ENCODE measurements around the gene DRD4. TPM values are rescaled to one million over a fixed set of nuclear protein-coding genes. Genes with fewer than 3 reads are reported as not detected.

The DRD4 gene
- total and polyA plus RNA-seq, 9 of the 15 experiments (the other 6 are each of a cell fraction or from before 2014, with no cell fraction given): 0.04 to 0.95 (median 0.21) TPM; not detected in 5

DNA sequence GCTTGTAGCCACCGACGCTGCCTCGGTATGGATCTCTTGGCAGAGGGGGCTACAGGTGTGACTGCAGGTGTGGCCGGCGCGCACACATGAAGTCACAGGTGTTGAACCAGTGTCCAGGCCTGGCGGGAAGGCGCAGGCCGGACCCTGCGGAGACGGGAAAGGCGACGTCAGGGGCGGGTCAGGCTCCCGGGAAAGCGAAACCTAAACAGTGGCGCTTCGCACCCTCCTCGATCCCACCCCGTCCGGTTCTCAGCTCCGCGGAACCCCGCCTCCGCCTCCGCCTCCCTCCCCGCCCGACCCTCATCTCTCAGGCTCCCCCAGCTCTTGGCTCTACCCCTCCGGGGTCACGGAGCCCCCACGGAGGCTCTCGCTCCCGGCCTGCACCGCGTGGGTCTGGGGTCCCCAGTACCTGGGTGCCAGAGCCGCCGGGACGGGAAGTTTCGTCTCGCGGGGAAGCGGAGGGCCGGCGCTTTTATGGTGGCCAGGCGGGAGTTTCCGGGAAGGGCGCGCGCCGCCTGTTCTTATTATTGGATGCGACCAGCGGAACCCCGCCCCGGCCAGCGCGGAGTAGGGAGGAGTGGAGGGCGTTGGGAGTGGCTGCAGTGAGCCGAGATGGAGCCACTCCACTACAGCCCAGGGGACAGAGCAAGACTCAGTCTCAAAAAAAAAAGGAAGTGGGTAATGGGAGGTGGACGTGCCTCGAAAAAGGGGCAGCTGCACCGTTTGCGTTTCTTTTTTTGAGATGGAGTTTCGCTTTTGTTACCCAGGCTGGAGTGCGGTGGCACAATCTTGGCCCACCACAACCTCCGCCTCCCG, 21.4 kb upstream of the DRD4 start, which contains the start of gene IRF7 (continued):
- TF ChIP-seq, protein P1, sequence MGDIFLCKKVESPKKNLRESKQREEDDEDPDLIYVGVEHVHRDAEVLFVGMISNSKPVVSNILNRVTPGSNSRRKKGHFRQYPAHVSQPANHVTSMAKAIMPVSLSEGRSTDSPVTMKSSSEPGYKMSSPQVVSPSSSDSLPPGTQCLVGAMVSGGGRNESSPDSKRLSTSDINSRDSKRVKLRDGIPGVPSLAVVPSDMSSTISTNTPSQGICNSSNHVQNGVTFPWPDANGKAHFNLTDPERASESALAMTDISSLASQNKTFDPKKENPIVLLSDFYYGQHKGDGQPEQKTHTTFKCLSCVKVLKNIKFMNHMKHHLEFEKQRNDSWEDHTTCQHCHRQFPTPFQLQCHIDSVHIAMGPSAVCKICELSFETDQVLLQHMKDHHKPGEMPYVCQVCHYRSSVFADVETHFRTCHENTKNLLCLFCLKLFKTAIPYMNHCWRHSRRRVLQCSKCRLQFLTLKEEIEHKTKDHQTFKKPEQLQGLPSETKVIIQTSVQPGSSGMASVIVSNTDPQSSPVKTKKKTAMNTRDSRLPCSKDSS (IDR thresholded peaks at IDR 0.05; ENCODE audit: low read depth, partially characterized antibody): no peak
- TF ChIP-seq PYGO2 (tag; IDR thresholded peaks at IDR 0.05): no peak
- TF ChIP-seq POLR2G (IDR thresholded peaks at IDR 0.05; ENCODE audit: low read depth, low read length): peak; percentile 94
- TF ChIP-seq CHD1 (IDR thresholded peaks at IDR 0.05; ENCODE audit: low read length): no peak
- TF ChIP-seq, protein P2, sequence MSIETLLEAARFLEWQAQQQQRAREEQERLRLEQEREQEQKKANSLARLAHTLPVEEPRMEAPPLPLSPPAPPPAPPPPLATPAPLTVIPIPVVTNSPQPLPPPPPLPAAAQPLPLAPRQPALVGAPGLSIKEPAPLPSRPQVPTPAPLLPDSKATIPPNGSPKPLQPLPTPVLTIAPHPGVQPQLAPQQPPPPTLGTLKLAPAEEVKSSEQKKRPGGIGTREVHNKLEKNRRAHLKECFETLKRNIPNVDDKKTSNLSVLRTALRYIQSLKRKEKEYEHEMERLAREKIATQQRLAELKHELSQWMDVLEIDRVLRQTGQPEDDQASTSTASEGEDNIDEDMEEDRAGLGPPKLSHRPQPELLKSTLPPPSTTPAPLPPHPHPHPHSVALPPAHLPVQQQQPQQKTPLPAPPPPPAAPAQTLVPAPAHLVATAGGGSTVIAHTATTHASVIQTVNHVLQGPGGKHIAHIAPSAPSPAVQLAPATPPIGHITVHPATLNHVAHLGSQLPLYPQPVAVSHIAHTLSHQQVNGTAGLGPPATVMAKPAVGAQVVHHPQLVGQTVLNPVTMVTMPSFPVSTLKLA (conservative IDR thresholded peaks at IDR 0.05): peak; percentile 53 to 69
- TF ChIP-seq SIX5 (IDR thresholded peaks at IDR 0.05; ENCODE audit: borderline replicate concordance in 1 of 2, insufficient read depth in 1 of 2, low read depth in 1 of 2, low read length in 2 of 2): no peak
- TF ChIP-seq, protein P3, sequence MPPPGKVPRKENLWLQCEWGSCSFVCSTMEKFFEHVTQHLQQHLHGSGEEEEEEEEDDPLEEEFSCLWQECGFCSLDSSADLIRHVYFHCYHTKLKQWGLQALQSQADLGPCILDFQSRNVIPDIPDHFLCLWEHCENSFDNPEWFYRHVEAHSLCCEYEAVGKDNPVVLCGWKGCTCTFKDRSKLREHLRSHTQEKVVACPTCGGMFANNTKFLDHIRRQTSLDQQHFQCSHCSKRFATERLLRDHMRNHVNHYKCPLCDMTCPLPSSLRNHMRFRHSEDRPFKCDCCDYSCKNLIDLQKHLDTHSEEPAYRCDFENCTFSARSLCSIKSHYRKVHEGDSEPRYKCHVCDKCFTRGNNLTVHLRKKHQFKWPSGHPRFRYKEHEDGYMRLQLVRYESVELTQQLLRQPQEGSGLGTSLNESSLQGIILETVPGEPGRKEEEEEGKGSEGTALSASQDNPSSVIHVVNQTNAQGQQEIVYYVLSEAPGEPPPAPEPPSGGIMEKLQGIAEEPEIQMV (tag; conservative IDR thresholded peaks at IDR 0.05; ENCODE audit: low read depth): no peak
- no peak for TF ChIP-seq RNF2 (IDR thresholded peaks at IDR 0.05)
- TF ChIP-seq, protein P4, sequence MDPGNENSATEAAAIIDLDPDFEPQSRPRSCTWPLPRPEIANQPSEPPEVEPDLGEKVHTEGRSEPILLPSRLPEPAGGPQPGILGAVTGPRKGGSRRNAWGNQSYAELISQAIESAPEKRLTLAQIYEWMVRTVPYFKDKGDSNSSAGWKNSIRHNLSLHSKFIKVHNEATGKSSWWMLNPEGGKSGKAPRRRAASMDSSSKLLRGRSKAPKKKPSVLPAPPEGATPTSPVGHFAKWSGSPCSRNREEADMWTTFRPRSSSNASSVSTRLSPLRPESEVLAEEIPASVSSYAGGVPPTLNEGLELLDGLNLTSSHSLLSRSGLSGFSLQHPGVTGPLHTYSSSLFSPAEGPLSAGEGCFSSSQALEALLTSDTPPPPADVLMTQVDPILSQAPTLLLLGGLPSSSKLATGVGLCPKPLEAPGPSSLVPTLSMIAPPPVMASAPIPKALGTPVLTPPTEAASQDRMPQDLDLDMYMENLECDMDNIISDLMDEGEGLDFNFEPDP (CRISPR knock-in tag; IDR thresholded peaks at IDR 0.05): no peak
- no peak for TF ChIP-seq YBX1 (IDR thresholded peaks at IDR 0.05)
- TF ChIP-seq PHB (CRISPR knock-in tag; IDR thresholded peaks at IDR 0.05): peak; percentile 7; the same call in 1 of the 2 replicates
- TF ChIP-seq CBX8 (IDR thresholded peaks at IDR 0.05; ENCODE audit: borderline replicate concordance, extremely low read depth, low read depth, low read length, poor library complexity, severe bottlenecking): no peak
- TF ChIP-seq LCOR (CRISPR knock-in tag; IDR thresholded peaks at IDR 0.05): no peak
- TF ChIP-seq, protein P5, sequence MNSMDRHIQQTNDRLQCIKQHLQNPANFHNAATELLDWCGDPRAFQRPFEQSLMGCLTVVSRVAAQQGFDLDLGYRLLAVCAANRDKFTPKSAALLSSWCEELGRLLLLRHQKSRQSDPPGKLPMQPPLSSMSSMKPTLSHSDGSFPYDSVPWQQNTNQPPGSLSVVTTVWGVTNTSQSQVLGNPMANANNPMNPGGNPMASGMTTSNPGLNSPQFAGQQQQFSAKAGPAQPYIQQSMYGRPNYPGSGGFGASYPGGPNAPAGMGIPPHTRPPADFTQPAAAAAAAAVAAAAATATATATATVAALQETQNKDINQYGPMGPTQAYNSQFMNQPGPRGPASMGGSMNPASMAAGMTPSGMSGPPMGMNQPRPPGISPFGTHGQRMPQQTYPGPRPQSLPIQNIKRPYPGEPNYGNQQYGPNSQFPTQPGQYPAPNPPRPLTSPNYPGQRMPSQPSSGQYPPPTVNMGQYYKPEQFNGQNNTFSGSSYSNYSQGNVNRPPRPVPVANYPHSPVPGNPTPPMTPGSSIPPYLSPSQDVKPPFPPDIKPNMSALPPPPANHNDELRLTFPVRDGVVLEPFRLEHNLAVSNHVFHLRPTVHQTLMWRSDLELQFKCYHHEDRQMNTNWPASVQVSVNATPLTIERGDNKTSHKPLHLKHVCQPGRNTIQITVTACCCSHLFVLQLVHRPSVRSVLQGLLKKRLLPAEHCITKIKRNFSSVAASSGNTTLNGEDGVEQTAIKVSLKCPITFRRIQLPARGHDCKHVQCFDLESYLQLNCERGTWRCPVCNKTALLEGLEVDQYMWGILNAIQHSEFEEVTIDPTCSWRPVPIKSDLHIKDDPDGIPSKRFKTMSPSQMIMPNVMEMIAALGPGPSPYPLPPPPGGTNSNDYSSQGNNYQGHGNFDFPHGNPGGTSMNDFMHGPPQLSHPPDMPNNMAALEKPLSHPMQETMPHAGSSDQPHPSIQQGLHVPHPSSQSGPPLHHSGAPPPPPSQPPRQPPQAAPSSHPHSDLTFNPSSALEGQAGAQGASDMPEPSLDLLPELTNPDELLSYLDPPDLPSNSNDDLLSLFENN (IDR thresholded peaks at IDR 0.05; ENCODE audit: low read depth in 2 of 2, low read length in 2 of 2): no peak
- TF ChIP-seq ARID2 (IDR thresholded peaks at IDR 0.05): no peak
